NCI-H774 (cell line): ENCODE data around the gene HRCT1.
"Not testable (repeated sequence)": the region's sequence is repeated elsewhere in the genome, so short reads cannot be mapped to it uniquely, and the experiment has no call there.

ENCODE experiments used
- DNase-seq: peaks from one replicate; lab custom pipeline; 2025; lab: John Stamatoyannopoulos, UW

The HRCT1 gene

GRCh38 chr9:35917261-35917660 is 11.3 kb downstream of the HRCT1 start:
- DNase-seq: no peak

GRCh38 chr9:35918780-35919179 is 12.8 kb downstream of the HRCT1 start:
- DNase-seq: no peak

GRCh38 chr9:35919212-35920008 is 13.4 kb downstream of the HRCT1 start:
- DNase-seq: no peak

GRCh38 chr9:35920051-35920620 is 14.1 kb downstream of the HRCT1 start:
- no peak for DNase-seq

GRCh38 chr9:35923598-35923926 is 17.6 kb downstream of the HRCT1 start:
- no peak for DNase-seq

- no peak for DNase-seq
Measured at GRCh38 chr9:35923927-35924763, 18.1 kb downstream of the HRCT1 start.

- no peak for DNase-seq
Measured at GRCh38 chr9:35928591-35929452, 22.8 kb downstream of the HRCT1 start.

- DNase-seq: no peak
Measured at GRCh38 chr9:35929453-35929718, 23.4 kb downstream of the HRCT1 start.

- no peak for DNase-seq
Measured at GRCh38 chr9:35930521-35930920, 24.5 kb downstream of the HRCT1 start.

GRCh38 chr9:35930989-35931388 is 25.0 kb downstream of the HRCT1 start:
- no peak for DNase-seq

- DNase-seq: no peak
Measured at GRCh38 chr9:35932735-35933134, 26.7 kb downstream of the HRCT1 start.

GRCh38 chr9:35933550-35934067 is 27.6 kb downstream of the HRCT1 start:
- DNase-seq: no peak

- DNase-seq: not testable (repeated sequence)
Measured at GRCh38 chr9:35934069-35934468, 28.1 kb downstream of the HRCT1 start.

- DNase-seq: no peak
Measured at GRCh38 chr9:35935261-35935660, 29.3 kb downstream of the HRCT1 start.

GRCh38 chr9:35935755-35936509 is 29.9 kb downstream of the HRCT1 start:
- no peak for DNase-seq

GRCh38 chr9:35937227-35937626 is 31.2 kb downstream of the HRCT1 start:
- DNase-seq: no peak

GRCh38 chr9:35938474-35939356 is 32.7 kb downstream of the HRCT1 start:
- no peak for DNase-seq

GRCh38 chr9:35939679-35940250 is 33.8 kb downstream of the HRCT1 start:
- DNase-seq: no peak

- no peak for DNase-seq
Measured at GRCh38 chr9:35940458-35941407, 34.7 kb downstream of the HRCT1 start.
